GM23338 (cell line): ENCODE measurements around the gene NT5DC2. TPM values are rescaled to one million over a fixed set of nuclear protein-coding genes. Genes with fewer than 3 reads are reported as not detected.

Experiments used
- ATAC-seq: fragments of 200-7000 bp; cut with Tn5 transposase; 3 replicates; pipeline ENCODE4 v1.9.1; 2020
- DNase-seq: peaks from one replicate; pipeline ENCODE4 v3.0.0-alpha.2; 2015; ENCODE audit warnings: low spot score
- H2AFZ ChIP-seq: fragments of 200-600 bp; sonication (generic); 2 replicates; pipeline ENCODE4 v1.8.0; 2016; ENCODE audit warnings: antibody characterized with exemption, mild to moderate bottlenecking, moderate library complexity
- H3F3A ChIP-seq: fragments of 200-600 bp; sonication (generic); replicated peaks from 2 replicates; pipeline ENCODE4 v1.8.0; 2017; ENCODE audit warnings: antibody characterized with exemption, mixed run types, low read depth
- H3K27ac ChIP-seq: fragments of 200-600 bp; sonication (generic); 2 replicates; pipeline ENCODE4 v1.6.1; 2016; ENCODE audit warnings: low read depth
- H3K27me3 ChIP-seq: fragments of 200-600 bp; sonication (generic); 2 replicates; pipeline ENCODE4 v1.8.0; 2016; ENCODE audit warnings: mild to moderate bottlenecking, mixed run types, moderate library complexity; ENCODE audit not compliant: insufficient read depth
- H3K36me3 ChIP-seq: fragments of 200-600 bp; sonication (generic); 2 replicates; pipeline ENCODE4 v1.8.0; 2016; ENCODE audit warnings: mild to moderate bottlenecking; ENCODE audit not compliant: insufficient read depth
- H3K4me1 ChIP-seq: fragments of 200-600 bp; sonication (generic); 2 replicates; pipeline ENCODE4 v1.8.0; 2016; ENCODE audit warnings: mild to moderate bottlenecking, moderate library complexity; ENCODE audit not compliant: insufficient read depth
- H3K4me2 ChIP-seq: fragments of 200-600 bp; sonication (generic); 2 replicates; pipeline ENCODE4 v1.7.1; 2017; ENCODE audit warnings: mixed run types
- H3K4me3 ChIP-seq: fragments of 200-600 bp; sonication (generic); 2 replicates; pipeline ENCODE4 v1.6.1; 2016; ENCODE audit warnings: mixed run types
- H3K79me2 ChIP-seq: fragments of 200-600 bp; sonication (generic); replicated peaks from 2 replicates; pipeline ENCODE4 v1.8.0; 2017; ENCODE audit warnings: mild to moderate bottlenecking; ENCODE audit not compliant: insufficient read depth
- H3K9me2 ChIP-seq: fragments of 200-600 bp; sonication (generic); 2 replicates; pipeline ENCODE4 v1.8.0; 2017; ENCODE audit not compliant: insufficient read depth
- H4K20me1 ChIP-seq: fragments of 200-600 bp; sonication (generic); replicated peaks from 2 replicates; pipeline ENCODE4 v1.8.0; 2017; ENCODE audit warnings: mild to moderate bottlenecking; ENCODE audit not compliant: insufficient read depth
- H3K27ac Mint-ChIP-seq: 2 replicates; pipeline ENCODE4 v1.8.0; 2020; ENCODE audit warnings: inconsistent platforms, mild to moderate bottlenecking, moderate library complexity, mixed read lengths
- H3K27me3 Mint-ChIP-seq: 3 replicates; pipeline ENCODE4 v1.8.0; 2022; ENCODE audit warnings: low read depth, mild to moderate bottlenecking, moderate library complexity, mixed read lengths, inconsistent platforms; ENCODE audit not compliant: insufficient read depth, poor library complexity
- H3K36me3 Mint-ChIP-seq: 3 replicates; pipeline ENCODE4 v1.8.0; 2021; ENCODE audit warnings: low read depth, mild to moderate bottlenecking, inconsistent platforms, moderate library complexity, mixed read lengths
- H3K4me1 Mint-ChIP-seq: 3 replicates; pipeline ENCODE4 v1.8.0; 2020; ENCODE audit warnings: mild to moderate bottlenecking, inconsistent platforms, mixed read lengths
- H3K4me3 Mint-ChIP-seq: 3 replicates; pipeline ENCODE4 v1.8.0; 2021; ENCODE audit warnings: moderate library complexity, mild to moderate bottlenecking, inconsistent platforms, mixed read lengths
- H3K9me3 Mint-ChIP-seq: 3 replicates; pipeline ENCODE4 v1.8.0; 2020; ENCODE audit warnings: moderate library complexity, mild to moderate bottlenecking, inconsistent platforms, mixed read lengths
- CREB1 ChIP-seq: fragments of 250-450 bp; sonication (Bioruptor Pico); IDR thresholded peaks from 2 replicates; pipeline ENCODE4 v1.5.0; 2020; ENCODE audit warnings: low read depth, mild to moderate bottlenecking, moderate library complexity
- EZH2 ChIP-seq: fragments of 200-600 bp; sonication (generic); IDR thresholded peaks from one replicate; pipeline ENCODE4 v1.8.0; 2017; ENCODE audit warnings: antibody characterized with exemption, mild to moderate bottlenecking, low read depth; ENCODE audit not compliant: unreplicated experiment
- EZH2phosphoT487 ChIP-seq: fragments of 200-600 bp; sonication (generic); IDR thresholded peaks from one replicate; pipeline ENCODE4 v1.8.1; 2018; ENCODE audit warnings: antibody characterized with exemption; ENCODE audit not compliant: unreplicated experiment
- JUNB ChIP-seq: IDR thresholded peaks from one replicate; pipeline ENCODE4 v1.6.1; 2016; ENCODE audit warnings: antibody characterized with exemption; ENCODE audit not compliant: unreplicated experiment
- NANOG ChIP-seq: IDR thresholded peaks from 2 replicates; pipeline ENCODE4 v1.6.1; 2016; ENCODE audit warnings: antibody characterized with exemption, borderline replicate concordance
- POLR2AphosphoS5 ChIP-seq: IDR thresholded peaks from 2 replicates; pipeline ENCODE4 v1.6.1; 2016; ENCODE audit warnings: antibody characterized with exemption, low read depth
- REST ChIP-seq: IDR thresholded peaks from one replicate; pipeline ENCODE4 v1.6.1; 2018; ENCODE audit warnings: antibody characterized with exemption; ENCODE audit not compliant: unreplicated experiment
- STAT1 ChIP-seq: IDR thresholded peaks from one replicate; pipeline ENCODE4 v1.6.1; 2016; ENCODE audit warnings: antibody characterized with exemption; ENCODE audit not compliant: unreplicated experiment
- ZNF114 ChIP-seq: fragments of 250-450 bp; sonication (Bioruptor Pico); IDR thresholded peaks from 2 replicates; pipeline ENCODE4 v1.5.0; 2020; ENCODE audit warnings: mild to moderate bottlenecking, moderate library complexity
- ZNF331 ChIP-seq: fragments of 250-450 bp; sonication (Bioruptor Pico); IDR thresholded peaks from 2 replicates; pipeline ENCODE4 v1.5.0; 2020; ENCODE audit warnings: low read depth, mild to moderate bottlenecking, moderate library complexity
- polyA plus RNA-seq: library from polyadenylated mRNA; unstranded; fragments of >200 nt; fragmentation: Nextera tagmentation; extraction: Ambion mirVana; gene quantifications from 2 replicates; pipeline ENCODE4 v1.2.1, GENCODE V29; 2016
- total RNA-seq: library from RNA; depleted of rRNA; stranded (reverse); fragments of >200 nt; shearing (Covaris generic); gene quantifications from 2 replicates; pipeline ENCODE4 v1.2.3, GENCODE V29; 2014
- TF ChIP-seq, protein P1 (sequence below), 2 experiments: fragments of 200-600 bp in 1 of 2; sonication (generic) in 1 of 2; conservative IDR thresholded peaks; 2 replicates each; pipeline versions ENCODE4 v1.5.1 to v1.6.1; 2016 to 2017; ENCODE audit warnings: antibody characterized with exemption in 2 of 2, low read depth in 2 of 2, mild to moderate bottlenecking in 2 of 2, moderate library complexity in 1 of 2
- TF ChIP-seq, protein P2 (sequence below): IDR thresholded peaks from 2 replicates; pipeline ENCODE4 v1.6.1; 2016; ENCODE audit warnings: antibody characterized with exemption
- TF ChIP-seq, protein P3 (sequence below): fragments of 250-450 bp; sonication (Bioruptor Pico); IDR thresholded peaks from 2 replicates; pipeline ENCODE4 v1.5.0; 2020; ENCODE audit warnings: mild to moderate bottlenecking, moderate library complexity

Gene NT5DC2
- total and polyA plus RNA-seq, 2 experiments from 2014 or later: 269 to 324 TPM

GRCh38 chr3:52536369-52537164 lies 2.9 kb upstream of the NT5DC2 start, which contains the start of gene UQCC5:
Gene UQCC5 (plus strand): TSS chr3:52536605. CDS start chr3:52536756, 151 bp downstream.
- Mint-ChIP-seq H3K27ac (peak within 1 kb of the TSS; percentile 99), H3K36me3 (peaks cover 24% of the 10 kb centered on the region), H3K4me3 (peak within 1 kb of the TSS; percentile 99), H3K4me1 (peaks cover 40% of the 10 kb centered on the region), H3K27me3 (peaks cover 23% of the 10 kb centered on the region), H3K9me3 (no peaks in the 10 kb centered on the region)
- peak; percentile 99 for DNase-seq
- Histone ChIP-seq H3K9me2 (no peaks in the 10 kb centered on the region), H3K4me1 (peaks cover 42% of the 10 kb centered on the region), H3K4me2 (peak within 1 kb of the TSS; percentile 94), H2AFZ (peak within 1 kb of the TSS; percentile 93; the same call in 1 of the 2 replicates), H3K36me3 (peaks cover 4% of the 10 kb centered on the region; the same call in 1 of the 2 replicates), H3K79me2 (peaks cover 52% of the 10 kb centered on the region), H3K4me3 (peak within 1 kb of the TSS; percentile 97), H3K27ac (peak within 1 kb of the TSS; percentile 91), H3K27me3 (no peaks in the 10 kb centered on the region), H4K20me1 (peaks cover 46% of the 10 kb centered on the region), H3F3A (peaks cover 18% of the 10 kb centered on the region)
- no peak for TF ChIP-seq EZH2
- no peak for TF ChIP-seq ZNF331 (CRISPR knock-in tag)
- TF ChIP-seq, protein P1, sequence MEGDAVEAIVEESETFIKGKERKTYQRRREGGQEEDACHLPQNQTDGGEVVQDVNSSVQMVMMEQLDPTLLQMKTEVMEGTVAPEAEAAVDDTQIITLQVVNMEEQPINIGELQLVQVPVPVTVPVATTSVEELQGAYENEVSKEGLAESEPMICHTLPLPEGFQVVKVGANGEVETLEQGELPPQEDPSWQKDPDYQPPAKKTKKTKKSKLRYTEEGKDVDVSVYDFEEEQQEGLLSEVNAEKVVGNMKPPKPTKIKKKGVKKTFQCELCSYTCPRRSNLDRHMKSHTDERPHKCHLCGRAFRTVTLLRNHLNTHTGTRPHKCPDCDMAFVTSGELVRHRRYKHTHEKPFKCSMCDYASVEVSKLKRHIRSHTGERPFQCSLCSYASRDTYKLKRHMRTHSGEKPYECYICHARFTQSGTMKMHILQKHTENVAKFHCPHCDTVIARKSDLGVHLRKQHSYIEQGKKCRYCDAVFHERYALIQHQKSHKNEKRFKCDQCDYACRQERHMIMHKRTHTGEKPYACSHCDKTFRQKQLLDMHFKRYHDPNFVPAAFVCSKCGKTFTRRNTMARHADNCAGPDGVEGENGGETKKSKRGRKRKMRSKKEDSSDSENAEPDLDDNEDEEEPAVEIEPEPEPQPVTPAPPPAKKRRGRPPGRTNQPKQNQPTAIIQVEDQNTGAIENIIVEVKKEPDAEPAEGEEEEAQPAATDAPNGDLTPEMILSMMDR (conservative IDR thresholded peaks at IDR 0.05; ENCODE audit: low read depth in 2 of 2): no peak
- TF ChIP-seq ZNF114 (CRISPR knock-in tag): no peak
- TF ChIP-seq, protein P2, sequence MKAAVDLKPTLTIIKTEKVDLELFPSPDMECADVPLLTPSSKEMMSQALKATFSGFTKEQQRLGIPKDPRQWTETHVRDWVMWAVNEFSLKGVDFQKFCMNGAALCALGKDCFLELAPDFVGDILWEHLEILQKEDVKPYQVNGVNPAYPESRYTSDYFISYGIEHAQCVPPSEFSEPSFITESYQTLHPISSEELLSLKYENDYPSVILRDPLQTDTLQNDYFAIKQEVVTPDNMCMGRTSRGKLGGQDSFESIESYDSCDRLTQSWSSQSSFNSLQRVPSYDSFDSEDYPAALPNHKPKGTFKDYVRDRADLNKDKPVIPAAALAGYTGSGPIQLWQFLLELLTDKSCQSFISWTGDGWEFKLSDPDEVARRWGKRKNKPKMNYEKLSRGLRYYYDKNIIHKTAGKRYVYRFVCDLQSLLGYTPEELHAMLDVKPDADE: no peak
- TF ChIP-seq POLR2AphosphoS5: peak; percentile 100
- TF ChIP-seq REST: no peak
- TF ChIP-seq STAT1: no peak
- no peak for TF ChIP-seq NANOG
- TF ChIP-seq CREB1 (CRISPR knock-in tag): peak; percentile 23; the same call in 1 of the 2 replicates
- TF ChIP-seq JUNB: no peak
- TF ChIP-seq, protein P3, sequence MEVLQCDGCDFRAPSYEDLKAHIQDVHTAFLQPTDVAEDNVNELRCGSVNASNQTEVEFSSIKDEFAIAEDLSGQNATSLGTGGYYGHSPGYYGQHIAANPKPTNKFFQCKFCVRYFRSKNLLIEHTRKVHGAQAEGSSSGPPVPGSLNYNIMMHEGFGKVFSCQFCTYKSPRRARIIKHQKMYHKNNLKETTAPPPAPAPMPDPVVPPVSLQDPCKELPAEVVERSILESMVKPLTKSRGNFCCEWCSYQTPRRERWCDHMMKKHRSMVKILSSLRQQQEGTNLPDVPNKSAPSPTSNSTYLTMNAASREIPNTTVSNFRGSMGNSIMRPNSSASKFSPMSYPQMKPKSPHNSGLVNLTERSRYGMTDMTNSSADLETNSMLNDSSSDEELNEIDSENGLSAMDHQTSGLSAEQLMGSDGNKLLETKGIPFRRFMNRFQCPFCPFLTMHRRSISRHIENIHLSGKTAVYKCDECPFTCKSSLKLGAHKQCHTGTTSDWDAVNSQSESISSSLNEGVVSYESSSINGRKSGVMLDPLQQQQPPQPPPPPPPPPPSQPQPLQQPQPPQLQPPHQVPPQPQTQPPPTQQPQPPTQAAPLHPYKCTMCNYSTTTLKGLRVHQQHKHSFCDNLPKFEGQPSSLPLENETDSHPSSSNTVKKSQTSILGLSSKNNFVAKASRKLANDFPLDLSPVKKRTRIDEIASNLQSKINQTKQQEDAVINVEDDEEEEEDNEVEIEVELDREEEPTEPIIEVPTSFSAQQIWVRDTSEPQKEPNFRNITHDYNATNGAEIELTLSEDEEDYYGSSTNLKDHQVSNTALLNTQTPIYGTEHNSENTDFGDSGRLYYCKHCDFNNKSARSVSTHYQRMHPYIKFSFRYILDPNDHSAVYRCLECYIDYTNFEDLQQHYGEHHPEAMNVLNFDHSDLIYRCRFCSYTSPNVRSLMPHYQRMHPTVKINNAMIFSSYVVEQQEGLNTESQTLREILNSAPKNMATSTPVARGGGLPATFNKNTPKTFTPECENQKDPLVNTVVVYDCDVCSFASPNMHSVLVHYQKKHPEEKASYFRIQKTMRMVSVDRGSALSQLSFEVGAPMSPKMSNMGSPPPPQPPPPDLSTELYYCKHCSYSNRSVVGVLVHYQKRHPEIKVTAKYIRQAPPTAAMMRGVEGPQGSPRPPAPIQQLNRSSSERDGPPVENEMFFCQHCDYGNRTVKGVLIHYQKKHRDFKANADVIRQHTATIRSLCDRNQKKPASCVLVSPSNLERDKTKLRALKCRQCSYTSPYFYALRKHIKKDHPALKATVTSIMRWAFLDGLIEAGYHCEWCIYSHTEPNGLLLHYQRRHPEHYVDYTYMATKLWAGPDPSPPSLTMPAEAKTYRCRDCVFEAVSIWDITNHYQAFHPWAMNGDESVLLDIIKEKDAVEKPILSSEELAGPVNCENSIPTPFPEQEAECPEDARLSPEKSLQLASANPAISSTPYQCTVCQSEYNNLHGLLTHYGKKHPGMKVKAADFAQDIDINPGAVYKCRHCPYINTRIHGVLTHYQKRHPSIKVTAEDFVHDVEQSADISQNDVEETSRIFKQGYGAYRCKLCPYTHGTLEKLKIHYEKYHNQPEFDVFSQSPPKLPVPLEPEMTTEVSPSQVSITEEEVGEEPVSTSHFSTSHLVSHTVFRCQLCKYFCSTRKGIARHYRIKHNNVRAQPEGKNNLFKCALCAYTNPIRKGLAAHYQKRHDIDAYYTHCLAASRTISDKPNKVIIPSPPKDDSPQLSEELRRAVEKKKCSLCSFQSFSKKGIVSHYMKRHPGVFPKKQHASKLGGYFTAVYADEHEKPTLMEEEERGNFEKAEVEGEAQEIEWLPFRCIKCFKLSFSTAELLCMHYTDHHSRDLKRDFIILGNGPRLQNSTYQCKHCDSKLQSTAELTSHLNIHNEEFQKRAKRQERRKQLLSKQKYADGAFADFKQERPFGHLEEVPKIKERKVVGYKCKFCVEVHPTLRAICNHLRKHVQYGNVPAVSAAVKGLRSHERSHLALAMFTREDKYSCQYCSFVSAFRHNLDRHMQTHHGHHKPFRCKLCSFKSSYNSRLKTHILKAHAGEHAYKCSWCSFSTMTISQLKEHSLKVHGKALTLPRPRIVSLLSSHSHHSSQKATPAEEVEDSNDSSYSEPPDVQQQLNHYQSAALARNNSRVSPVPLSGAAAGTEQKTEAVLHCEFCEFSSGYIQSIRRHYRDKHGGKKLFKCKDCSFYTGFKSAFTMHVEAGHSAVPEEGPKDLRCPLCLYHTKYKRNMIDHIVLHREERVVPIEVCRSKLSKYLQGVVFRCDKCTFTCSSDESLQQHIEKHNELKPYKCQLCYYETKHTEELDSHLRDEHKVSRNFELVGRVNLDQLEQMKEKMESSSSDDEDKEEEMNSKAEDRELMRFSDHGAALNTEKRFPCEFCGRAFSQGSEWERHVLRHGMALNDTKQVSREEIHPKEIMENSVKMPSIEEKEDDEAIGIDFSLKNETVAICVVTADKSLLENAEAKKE (CRISPR knock-in tag): no peak
- no peak for TF ChIP-seq EZH2phosphoT487
- ATAC-seq: peak; percentile 82
